ENCODE data around the gene LMF2.

Gene LMF2

DNA sequence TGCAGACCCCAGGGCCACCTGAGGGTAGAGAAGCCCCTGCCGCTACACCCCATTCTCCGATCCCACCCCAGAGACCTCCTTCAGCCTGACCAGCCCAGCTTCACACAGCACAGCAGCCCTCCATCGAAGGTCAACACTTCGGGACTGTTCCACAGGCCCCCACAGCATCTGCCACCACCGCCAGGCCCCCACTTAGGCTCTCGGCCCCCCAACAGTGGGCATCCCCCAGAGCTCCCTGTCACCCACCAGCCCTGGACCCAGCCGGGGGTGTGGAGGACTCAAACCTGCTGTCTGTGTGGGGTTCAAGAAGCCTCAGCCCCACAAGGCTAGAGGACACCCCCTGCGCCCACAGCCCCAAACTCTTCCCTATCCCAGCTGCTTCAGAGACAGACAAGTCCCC is 38.9 kb downstream of the LMF2 start:
- H3K36me3 ChIP-seq (ENCODE audit: control insufficient read depth in 2 of 2, insufficient read depth in 2 of 2, low read length in 2 of 2): peaks cover 31 to 35% of the 10 kb centered on the region in 2 donors
- no peak overlapping the region for H3K4me3 ChIP-seq (ENCODE audit: low read length in 2 of 2)
- H3K9ac ChIP-seq (ENCODE audit: low read length in 2 of 2): peak overlapping the region in 1 of 2 donors; percentile 29
- H3K27ac ChIP-seq (ENCODE audit: low read length): no peak overlapping the region
- H3K27me3 ChIP-seq (ENCODE audit: control insufficient read depth in 1 of 2, insufficient read depth in 2 of 2, low read length in 2 of 2): no peaks in the 10 kb centered on the region
- no peaks in the 10 kb centered on the region for H3K9me3 ChIP-seq (ENCODE audit: control insufficient read depth in 2 of 2, low read length in 2 of 2)
- H3K4me1 ChIP-seq (ENCODE audit: control insufficient read depth, insufficient read depth, low read length): peaks cover 43% of the 10 kb centered on the region

DNA sequence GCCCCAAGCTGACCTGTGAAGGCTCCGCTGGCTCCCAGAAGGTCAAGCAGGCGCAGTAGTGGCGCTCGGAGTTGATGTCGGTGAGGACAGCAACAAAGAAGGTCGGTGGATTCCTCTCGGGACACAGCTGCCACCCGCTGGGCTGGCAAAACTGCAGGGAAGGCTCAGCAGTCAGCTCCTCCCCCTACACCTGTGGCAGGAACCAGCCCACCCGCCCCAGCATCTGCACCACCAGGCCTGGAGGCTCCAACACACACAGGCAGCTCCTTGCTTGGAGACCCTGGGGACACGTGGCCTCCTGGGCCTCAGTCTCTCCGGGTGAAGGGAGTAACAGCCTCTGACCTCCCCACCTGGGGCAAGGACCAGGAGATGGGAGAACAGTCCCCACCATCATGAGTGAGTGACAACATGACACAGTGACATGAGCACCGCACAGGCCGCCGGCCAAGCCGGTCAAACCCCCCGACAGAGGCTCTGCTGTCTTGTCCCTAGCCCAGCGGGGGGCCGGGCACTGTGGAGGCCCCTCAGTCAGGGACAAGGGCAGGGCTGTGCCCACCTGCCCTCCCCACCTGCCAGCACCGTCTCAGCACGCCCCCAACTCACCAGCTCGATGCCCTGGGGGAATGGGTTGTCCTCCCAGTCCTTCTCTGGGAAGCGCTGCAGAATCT is 39.6 kb downstream of the LMF2 start:
- H3K4me3 ChIP-seq (ENCODE audit: low read length in 2 of 2): no peak overlapping the region
- H3K36me3 ChIP-seq (ENCODE audit: control insufficient read depth in 2 of 2, insufficient read depth in 2 of 2, low read length in 2 of 2): peaks cover 36 to 41% of the 10 kb centered on the region in 2 donors
- H3K9me3 ChIP-seq (ENCODE audit: control insufficient read depth in 2 of 2, low read length in 2 of 2): no peaks in the 10 kb centered on the region
- H3K27me3 ChIP-seq (ENCODE audit: control insufficient read depth in 1 of 2, insufficient read depth in 2 of 2, low read length in 2 of 2): no peaks in the 10 kb centered on the region
- H3K9ac ChIP-seq (ENCODE audit: low read length in 2 of 2): no peak overlapping the region
- peaks cover 36% of the 10 kb centered on the region for H3K4me1 ChIP-seq (ENCODE audit: control insufficient read depth, insufficient read depth, low read length)
- H3K27ac ChIP-seq (ENCODE audit: low read length): no peak overlapping the region

- Histone ChIP-seq H3K9me3 (ENCODE audit: control insufficient read depth in 2 of 2, low read length in 2 of 2) (no peaks in the 10 kb centered on the region), H3K9ac (ENCODE audit: low read length in 2 of 2) (no peak overlapping the region), H3K4me3 (ENCODE audit: low read length in 2 of 2) (no peak overlapping the region), H3K27ac (ENCODE audit: low read length) (no peak overlapping the region), H3K36me3 (ENCODE audit: control insufficient read depth in 2 of 2, insufficient read depth in 2 of 2, low read length in 2 of 2) (peaks cover 41 to 42% of the 10 kb centered on the region in 2 donors), H3K27me3 (ENCODE audit: control insufficient read depth in 1 of 2, insufficient read depth in 2 of 2, low read length in 2 of 2) (no peaks in the 10 kb centered on the region), H3K4me1 (ENCODE audit: control insufficient read depth, insufficient read depth, low read length) (peaks cover 30% of the 10 kb centered on the region)
Observed at GRCh38 chr22:50467341-50467740, 40.2 kb downstream of the LMF2 start.

GRCh38 chr22:50465066-50465930 is 42.2 kb downstream of the LMF2 start:
- Histone ChIP-seq H3K9me3 (ENCODE audit: control insufficient read depth in 2 of 2, low read length in 2 of 2) (no peaks in the 10 kb centered on the region), H3K4me1 (ENCODE audit: control insufficient read depth, insufficient read depth, low read length) (peaks cover 10% of the 10 kb centered on the region), H3K27me3 (ENCODE audit: control insufficient read depth in 1 of 2, insufficient read depth in 2 of 2, low read length in 2 of 2) (no peaks in the 10 kb centered on the region), H3K4me3 (ENCODE audit: low read length in 2 of 2) (no peak overlapping the region), H3K9ac (ENCODE audit: low read length in 2 of 2) (no peak overlapping the region), H3K27ac (ENCODE audit: low read length) (no peak overlapping the region), H3K36me3 (ENCODE audit: control insufficient read depth in 2 of 2, insufficient read depth in 2 of 2, low read length in 2 of 2) (peaks cover 57 to 60% of the 10 kb centered on the region in 2 donors)

DNA sequence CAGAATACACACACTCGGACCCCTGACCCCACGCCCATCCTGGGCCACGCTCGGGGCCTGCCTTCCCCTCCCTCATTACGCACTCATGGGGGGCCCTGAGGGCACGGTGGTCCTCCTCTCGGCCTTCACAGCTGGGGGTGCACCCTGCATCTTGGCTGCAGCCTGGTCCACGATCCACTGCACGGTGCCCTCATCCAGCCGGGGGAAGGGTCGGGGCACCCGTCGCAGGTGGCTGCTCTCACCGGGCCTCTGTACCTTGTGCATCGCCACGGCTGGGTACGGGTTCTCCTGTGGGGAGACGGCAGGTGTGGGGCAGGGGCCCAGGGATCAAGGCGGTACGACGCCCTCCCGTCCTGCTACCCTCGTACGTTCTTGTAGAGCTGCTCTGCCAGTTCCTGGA is 43.1 kb downstream of the LMF2 start:
- H3K9ac ChIP-seq (ENCODE audit: low read length in 2 of 2): no peak overlapping the region
- no peaks in the 10 kb centered on the region for H3K27me3 ChIP-seq (ENCODE audit: control insufficient read depth in 1 of 2, insufficient read depth in 2 of 2, low read length in 2 of 2)
- peaks cover 5% of the 10 kb centered on the region for H3K4me1 ChIP-seq (ENCODE audit: control insufficient read depth, insufficient read depth, low read length)
- H3K36me3 ChIP-seq (ENCODE audit: control insufficient read depth in 2 of 2, insufficient read depth in 2 of 2, low read length in 2 of 2): peaks cover 61 to 64% of the 10 kb centered on the region in 2 donors
- H3K9me3 ChIP-seq (ENCODE audit: control insufficient read depth in 2 of 2, low read length in 2 of 2): no peaks in the 10 kb centered on the region
- H3K4me3 ChIP-seq (ENCODE audit: low read length in 2 of 2): no peak overlapping the region
- H3K27ac ChIP-seq (ENCODE audit: low read length): no peak overlapping the region

DNA sequence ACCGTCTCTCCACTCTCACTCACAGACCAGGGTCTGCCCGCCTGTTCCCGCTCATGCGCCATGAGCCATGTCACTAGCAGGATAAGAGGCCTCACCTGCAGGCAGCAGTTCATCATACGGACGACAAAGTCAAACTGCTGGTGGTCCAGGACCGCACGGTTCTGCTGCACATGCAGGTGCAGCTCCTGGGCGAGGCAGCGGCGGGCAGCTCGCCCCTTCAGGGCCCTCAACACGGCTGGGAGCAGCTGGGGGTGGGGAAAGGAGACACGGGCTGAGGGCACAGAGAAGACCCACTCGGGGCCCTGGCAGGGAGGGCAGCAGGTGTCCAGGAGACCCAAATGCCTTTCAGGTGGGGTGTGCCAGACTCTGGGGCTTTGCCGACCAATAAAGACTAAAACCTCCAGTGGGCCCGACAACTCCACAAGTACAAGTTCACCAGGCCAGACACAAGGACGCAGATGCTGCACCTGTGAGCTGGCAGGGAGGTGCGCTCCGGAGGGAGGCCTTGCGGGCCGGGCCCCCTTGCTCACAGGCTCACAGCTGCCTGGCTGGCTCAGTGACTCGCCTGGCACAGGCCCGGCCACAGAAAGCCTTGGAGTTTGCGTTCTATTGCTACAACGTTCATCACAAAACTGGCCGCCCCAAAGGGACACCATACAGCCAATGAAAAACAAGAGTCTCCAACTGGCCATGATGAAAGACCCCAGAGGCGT is 44.2 kb downstream of the LMF2 start:
- H3K27me3 ChIP-seq (ENCODE audit: control insufficient read depth in 1 of 2, insufficient read depth in 2 of 2, low read length in 2 of 2): no peaks in the 10 kb centered on the region
- H3K9me3 ChIP-seq (ENCODE audit: control insufficient read depth in 2 of 2, low read length in 2 of 2): no peaks in the 10 kb centered on the region
- H3K36me3 ChIP-seq (ENCODE audit: control insufficient read depth in 2 of 2, insufficient read depth in 2 of 2, low read length in 2 of 2): peaks cover 67 to 69% of the 10 kb centered on the region in 2 donors
- H3K9ac ChIP-seq (ENCODE audit: low read length in 2 of 2): no peak overlapping the region
- no peaks in the 10 kb centered on the region for H3K4me1 ChIP-seq (ENCODE audit: control insufficient read depth, insufficient read depth, low read length)
- no peak overlapping the region for H3K4me3 ChIP-seq (ENCODE audit: low read length in 2 of 2)
- no peak overlapping the region for H3K27ac ChIP-seq (ENCODE audit: low read length)

DNA sequence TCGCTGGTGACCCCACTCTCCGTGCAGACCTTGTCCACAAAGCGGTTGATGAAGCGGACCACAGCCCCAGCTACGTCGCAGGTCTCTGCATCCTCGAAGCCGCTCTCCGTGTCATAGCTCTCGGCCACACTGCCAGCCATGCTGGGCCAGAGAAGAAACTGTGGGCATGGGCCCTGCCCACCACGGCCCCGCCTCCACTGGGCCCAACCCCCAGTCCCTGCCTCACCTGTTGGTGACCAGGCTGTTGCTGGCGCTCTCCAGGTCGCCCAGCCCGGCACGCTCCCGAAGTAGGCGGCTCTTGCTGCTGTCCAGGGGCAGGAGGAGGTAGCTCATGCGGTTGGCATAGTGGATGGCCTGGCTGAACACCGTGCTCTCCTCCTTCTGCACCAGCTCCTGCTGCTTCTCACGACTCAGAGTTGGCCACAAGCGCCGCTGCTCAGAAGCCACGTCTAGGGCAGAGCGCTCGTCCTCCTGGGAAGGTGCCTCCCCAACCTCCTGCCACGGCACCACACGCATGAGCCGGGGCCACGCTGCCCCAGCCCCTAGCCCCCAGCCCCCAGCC is 45.4 kb downstream of the LMF2 start:
- no peak overlapping the region for H3K4me3 ChIP-seq (ENCODE audit: low read length in 2 of 2)
- peaks cover 66 to 69% of the 10 kb centered on the region in 2 donors for H3K36me3 ChIP-seq (ENCODE audit: control insufficient read depth in 2 of 2, insufficient read depth in 2 of 2, low read length in 2 of 2)
- no peaks in the 10 kb centered on the region for H3K27me3 ChIP-seq (ENCODE audit: control insufficient read depth in 1 of 2, insufficient read depth in 2 of 2, low read length in 2 of 2)
- H3K9ac ChIP-seq (ENCODE audit: low read length in 2 of 2): no peak overlapping the region
- H3K27ac ChIP-seq (ENCODE audit: low read length): no peak overlapping the region
- H3K9me3 ChIP-seq (ENCODE audit: control insufficient read depth in 2 of 2, low read length in 2 of 2): no peaks in the 10 kb centered on the region
- H3K4me1 ChIP-seq (ENCODE audit: control insufficient read depth, insufficient read depth, low read length): no peaks in the 10 kb centered on the region

DNA sequence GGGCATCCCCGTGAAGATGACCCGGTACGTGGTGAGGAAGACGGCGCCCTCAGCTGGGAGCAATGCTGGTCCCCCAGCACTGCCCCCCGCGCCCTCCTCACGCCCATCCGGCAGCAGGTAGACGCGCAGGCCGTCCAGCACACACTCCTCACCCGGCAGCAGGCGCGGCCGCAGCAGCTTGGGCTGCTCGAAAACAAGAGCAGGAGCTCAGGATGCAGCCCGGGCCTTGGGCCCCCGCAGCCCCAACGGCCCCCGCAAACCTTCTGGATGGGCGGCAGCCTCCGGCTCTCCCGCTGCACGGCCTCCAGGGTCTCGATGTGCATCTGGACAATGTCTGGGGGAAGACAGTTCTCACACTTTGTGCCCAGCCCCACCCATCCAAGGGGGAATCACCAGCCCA is 46.0 kb downstream of the LMF2 start:
- H3K27ac ChIP-seq (ENCODE audit: low read length): no peak overlapping the region
- no peak overlapping the region for H3K4me3 ChIP-seq (ENCODE audit: low read length in 2 of 2)
- H3K4me1 ChIP-seq (ENCODE audit: control insufficient read depth, insufficient read depth, low read length): no peaks in the 10 kb centered on the region
- peaks cover 61 to 66% of the 10 kb centered on the region in 2 donors for H3K36me3 ChIP-seq (ENCODE audit: control insufficient read depth in 2 of 2, insufficient read depth in 2 of 2, low read length in 2 of 2)
- H3K27me3 ChIP-seq (ENCODE audit: control insufficient read depth in 1 of 2, insufficient read depth in 2 of 2, low read length in 2 of 2): no peaks in the 10 kb centered on the region
- no peak overlapping the region for H3K9ac ChIP-seq (ENCODE audit: low read length in 2 of 2)
- no peaks in the 10 kb centered on the region for H3K9me3 ChIP-seq (ENCODE audit: control insufficient read depth in 2 of 2, low read length in 2 of 2)

DNA sequence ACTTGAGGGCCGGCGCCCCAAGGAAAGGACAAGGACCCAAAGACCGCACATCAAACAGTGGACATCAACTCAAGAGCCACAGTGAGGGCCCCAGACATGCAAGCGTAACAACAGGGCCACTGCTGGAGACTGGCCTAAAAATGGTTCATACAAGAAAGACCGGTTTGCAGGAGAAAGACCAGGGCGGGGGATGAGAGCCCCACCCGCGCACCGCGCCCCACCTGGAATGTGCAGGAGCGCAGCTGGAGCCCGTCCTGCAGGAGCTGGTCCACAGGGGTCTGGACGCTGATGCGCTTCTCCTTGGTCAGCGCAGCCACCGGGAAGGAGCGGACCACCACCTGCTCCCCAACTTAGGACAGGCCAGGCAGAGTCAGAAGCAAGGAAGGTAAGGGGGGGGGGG is 46.6 kb downstream of the LMF2 start:
- peaks cover 59 to 64% of the 10 kb centered on the region in 2 donors for H3K36me3 ChIP-seq (ENCODE audit: control insufficient read depth in 2 of 2, insufficient read depth in 2 of 2, low read length in 2 of 2)
- H3K27me3 ChIP-seq (ENCODE audit: control insufficient read depth in 1 of 2, insufficient read depth in 2 of 2, low read length in 2 of 2): no peaks in the 10 kb centered on the region
- H3K27ac ChIP-seq (ENCODE audit: low read length): no peak overlapping the region
- no peak overlapping the region for H3K9ac ChIP-seq (ENCODE audit: low read length in 2 of 2)
- H3K4me3 ChIP-seq (ENCODE audit: low read length in 2 of 2): no peak overlapping the region
- H3K9me3 ChIP-seq (ENCODE audit: control insufficient read depth in 2 of 2, low read length in 2 of 2): no peaks in the 10 kb centered on the region
- H3K4me1 ChIP-seq (ENCODE audit: control insufficient read depth, insufficient read depth, low read length): no peaks in the 10 kb centered on the region

- Histone ChIP-seq H3K27ac (ENCODE audit: low read length) (no peak overlapping the region), H3K4me3 (ENCODE audit: low read length in 2 of 2) (no peak overlapping the region), H3K36me3 (ENCODE audit: control insufficient read depth in 2 of 2, insufficient read depth in 2 of 2, low read length in 2 of 2) (peaks cover 53 to 63% of the 10 kb centered on the region in 2 donors), H3K9me3 (ENCODE audit: control insufficient read depth in 2 of 2, low read length in 2 of 2) (no peaks in the 10 kb centered on the region), H3K9ac (ENCODE audit: low read length in 2 of 2) (no peak overlapping the region), H3K27me3 (ENCODE audit: control insufficient read depth in 1 of 2, insufficient read depth in 2 of 2, low read length in 2 of 2) (no peaks in the 10 kb centered on the region), H3K4me1 (ENCODE audit: control insufficient read depth, insufficient read depth, low read length) (no peaks in the 10 kb centered on the region)
Observed at GRCh38 chr22:50459496-50460140, 47.9 kb downstream of the LMF2 start.

All from stomach smooth muscle (tissue), 2 donors.